Natural killer cell treated with Interleukin-12 subunit alpha and Interleukin-12 subunit beta and Interleukin-15 and Interleukin-18, amount 100 ng/mL, for 72 hours (primary cell): ENCODE data around the gene PARP6. TPM values are rescaled to one million over a fixed set of nuclear protein-coding genes. Genes with fewer than 3 reads are reported as not detected.

Experiments
- ATAC-seq, 2 donors: fragments of 150-1000 bp; cut with Tn5 transposase in 1 of 2; sonication (Bioruptor Pico), chemical (Tn5 transposase) in 1 of 2; 2 replicates each; pipeline ENCODE4 v1.10.0; 2021
- DNase-seq: peaks from one replicate; pipeline ENCODE4 v3.0.0; 2022; ENCODE audit warnings: low spot score
- H3K27ac Mint-ChIP-seq, 2 donors: 1 replicate in 1 of 2; 2 replicates in 1 of 2; pipeline ENCODE4 v1.8.0; 2022; ENCODE audit warnings: mixed read lengths in 2 of 2, mild to moderate bottlenecking in 1 of 2, moderate library complexity in 1 of 2
- H3K27me3 Mint-ChIP-seq, 2 donors: 1 replicate in 1 of 2; 2 replicates in 1 of 2; pipeline ENCODE4 v1.8.0; 2022; ENCODE audit warnings: mixed read lengths in 2 of 2
- H3K36me3 Mint-ChIP-seq: one replicate; pipeline ENCODE4 v1.8.0; 2022; ENCODE audit warnings: mixed read lengths
- H3K4me1 Mint-ChIP-seq, 2 donors: 1 replicate in 1 of 2; 2 replicates in 1 of 2; pipeline ENCODE4 v1.8.0; 2022; ENCODE audit warnings: low read depth in 2 of 2, mixed read lengths in 2 of 2, mild to moderate bottlenecking in 1 of 2
- H3K4me3 Mint-ChIP-seq: one replicate; pipeline ENCODE4 v1.8.0; 2022; ENCODE audit warnings: mixed read lengths
- H3K9me3 Mint-ChIP-seq: 2 replicates; pipeline ENCODE4 v1.8.0; 2022; ENCODE audit warnings: mixed read lengths
- total RNA-seq, 2 donors: library from RNA; stranded (reverse); gene quantifications; one replicate each; pipeline ENCODE4 v1.2.3, GENCODE V29; 2022

The PARP6 gene
- total RNA-seq, 2 donors from 2014 or later, result 48.5 to 80.9 TPM

GRCh38 chr15:72265031-72265430, 7.3 kb downstream of the PARP6 start:
- DNase-seq (no peak), ATAC-seq (no peak)
- Mint-ChIP-seq H3K27ac (no peak overlapping the region), H3K36me3 (peaks cover 48% of the 10 kb centered on the region), H3K4me3 (no peak overlapping the region), H3K4me1 (peaks cover under 1 to 10% of the 10 kb centered on the region in 2 donors), H3K27me3 (no peaks in the 10 kb centered on the region), H3K9me3 (no peaks in the 10 kb centered on the region)

GRCh38 chr15:72252663-72253299, 19.6 kb downstream of the PARP6 start:
- no peak overlapping the region for H3K27ac Mint-ChIP-seq

GRCh38 chr15:72249142-72249810, 23.1 kb downstream of the PARP6 start:
- Mint-ChIP-seq H3K27ac (peak overlapping the region; percentile 41 to 58), H3K4me3 (no peak overlapping the region), H3K27me3 (no peaks in the 10 kb centered on the region), H3K9me3 (no peaks in the 10 kb centered on the region), H3K4me1 (peaks cover 0 to 5% of the 10 kb centered on the region in 2 donors), H3K36me3 (peaks cover 38% of the 10 kb centered on the region)
- ATAC-seq (no peak), DNase-seq (no peak)

More at GRCh38 chr15:72252663-72253299, 19.6 kb downstream of the PARP6 start:
- ATAC-seq, result no peak
- no peak for DNase-seq
- Mint-ChIP-seq H3K36me3 (peaks cover 47% of the 10 kb centered on the region), H3K4me1 (peaks cover 0 to 3% of the 10 kb centered on the region in 2 donors), H3K27me3 (no peaks in the 10 kb centered on the region), H3K4me3 (no peak overlapping the region), H3K9me3 (no peaks in the 10 kb centered on the region)

GRCh38 chr15:72248514-72248913, 23.8 kb downstream of the PARP6 start:
- DNase-seq (no peak), ATAC-seq (no peak)
- Mint-ChIP-seq H3K27me3 (no peaks in the 10 kb centered on the region), H3K27ac (peak overlapping the region; percentile 41 to 58), H3K4me3 (no peak overlapping the region), H3K9me3 (no peaks in the 10 kb centered on the region), H3K4me1 (peaks cover 0 to 11% of the 10 kb centered on the region in 2 donors), H3K36me3 (peaks cover 38% of the 10 kb centered on the region)

GRCh38 chr15:72242775-72243370, 29.5 kb downstream of the PARP6 start:
- ATAC-seq (no peak), DNase-seq (no peak)
- H3K4me3 Mint-ChIP-seq, result no peak overlapping the region
- no peaks in the 10 kb centered on the region for H3K9me3 Mint-ChIP-seq
- peak overlapping the region; percentile 40 to 99 for H3K27ac Mint-ChIP-seq
- H3K27me3 Mint-ChIP-seq, result no peaks in the 10 kb centered on the region
- peaks cover 17% of the 10 kb centered on the region for H3K36me3 Mint-ChIP-seq
- peaks cover 8 to 35% of the 10 kb centered on the region in 2 donors for H3K4me1 Mint-ChIP-seq

- DNase-seq, result no peak
- ATAC-seq, result peak; percentile 25 to 51
- no peaks in the 10 kb centered on the region for H3K9me3 Mint-ChIP-seq
- H3K27ac Mint-ChIP-seq, result peak overlapping the region; percentile 97 to 99
- no peaks in the 10 kb centered on the region for H3K27me3 Mint-ChIP-seq
- peaks cover 16% of the 10 kb centered on the region for H3K36me3 Mint-ChIP-seq
- peaks cover 28 to 51% of the 10 kb centered on the region in 2 donors for H3K4me1 Mint-ChIP-seq
- H3K4me3 Mint-ChIP-seq, result peak overlapping the region; percentile 40
Measured at GRCh38 chr15:72239652-72240051, 32.7 kb downstream of the PARP6 start.

- Mint-ChIP-seq H3K9me3 (no peaks in the 10 kb centered on the region), H3K27ac (peak overlapping the region; percentile 97 to 99), H3K27me3 (no peaks in the 10 kb centered on the region), H3K4me3 (no peak overlapping the region), H3K36me3 (peaks cover 6% of the 10 kb centered on the region), H3K4me1 (peaks cover 32 to 49% of the 10 kb centered on the region in 2 donors)
- DNase-seq (no peak), ATAC-seq (no peak)
Measured at GRCh38 chr15:72238586-72238985, 33.8 kb downstream of the PARP6 start.

GRCh38 chr15:72237853-72238224, 34.5 kb downstream of the PARP6 start:
- Mint-ChIP-seq H3K4me3 (peak overlapping the region; percentile 79), H3K27me3 (no peaks in the 10 kb centered on the region), H3K36me3 (peaks cover 4% of the 10 kb centered on the region), H3K4me1 (peaks cover 29 to 46% of the 10 kb centered on the region in 2 donors), H3K9me3 (no peaks in the 10 kb centered on the region), H3K27ac (peak overlapping the region; percentile 97 to 99)
- ATAC-seq (peak in 1 of 2 donors; percentile 5), DNase-seq (no peak)

- peaks cover 29 to 46% of the 10 kb centered on the region in 2 donors for H3K4me1 Mint-ChIP-seq
- no peaks in the 10 kb centered on the region for H3K36me3 Mint-ChIP-seq
Measured at GRCh38 chr15:72237029-72237852, 35.1 kb downstream of the PARP6 start.

GRCh38 chr15:72236381-72237003, 35.9 kb downstream of the PARP6 start:
- DNase-seq (no peak), ATAC-seq (no peak)
- H3K36me3 Mint-ChIP-seq, result no peaks in the 10 kb centered on the region
- H3K27ac Mint-ChIP-seq, result peak overlapping the region; percentile 97 to 99
- no peaks in the 10 kb centered on the region for H3K27me3 Mint-ChIP-seq
- no peaks in the 10 kb centered on the region for H3K9me3 Mint-ChIP-seq
- peak overlapping the region; percentile 79 for H3K4me3 Mint-ChIP-seq
- H3K4me1 Mint-ChIP-seq, result peaks cover 37 to 47% of the 10 kb centered on the region in 2 donors

More at GRCh38 chr15:72237029-72237852, 35.1 kb downstream of the PARP6 start:
- Mint-ChIP-seq H3K4me3 (peak overlapping the region; percentile 79), H3K27me3 (no peaks in the 10 kb centered on the region), H3K9me3 (no peaks in the 10 kb centered on the region), H3K27ac (peak overlapping the region; percentile 97 to 99)
- DNase-seq (peak; percentile 90), ATAC-seq (peak; percentile 97 to 98)

GRCh38 chr15:72235298-72235697, 37.1 kb downstream of the PARP6 start:
- peaks cover 5% of the 10 kb centered on the region for H3K36me3 Mint-ChIP-seq
- H3K27ac Mint-ChIP-seq, result peak overlapping the region; percentile 54 to 78
- no peaks in the 10 kb centered on the region for H3K27me3 Mint-ChIP-seq
- no peak overlapping the region for H3K4me3 Mint-ChIP-seq
- no peak for DNase-seq
- no peak for ATAC-seq
- no peaks in the 10 kb centered on the region for H3K9me3 Mint-ChIP-seq
- H3K4me1 Mint-ChIP-seq, result peaks cover 38 to 49% of the 10 kb centered on the region in 2 donors

- Mint-ChIP-seq H3K4me1 (peaks cover 46 to 51% of the 10 kb centered on the region in 2 donors), H3K27me3 (no peaks in the 10 kb centered on the region), H3K9me3 (no peaks in the 10 kb centered on the region), H3K36me3 (peaks cover 16% of the 10 kb centered on the region), H3K4me3 (no peak overlapping the region), H3K27ac (peak overlapping the region; percentile 54 to 78)
- no peak for ATAC-seq
- DNase-seq, result no peak
Measured at GRCh38 chr15:72233769-72234168, 38.6 kb downstream of the PARP6 start.
